Heart left ventricle (tissue), 13 donors: Measurements from ENCODE around the gene WDR5.

Experiments
- CTCF ChIP-seq, 12 donors: fragments of 200-600 bp; sonication (generic) in 4 of 12; IDR thresholded peaks; one replicate each; pipeline versions ENCODE4 v1.5.0 to v1.8.0; 2018 to 2022; ENCODE audit warnings: antibody characterized with exemption in 12 of 12, mild to moderate bottlenecking in 5 of 12
- POLR2A ChIP-seq, 2 donors: fragments of 450-650 bp; IDR thresholded peaks; one replicate each; pipeline ENCODE4 v1.6.1; 2017; ENCODE audit warnings: antibody characterized with exemption in 2 of 2, mild to moderate bottlenecking in 2 of 2, moderate library complexity in 2 of 2
- donor health status: ischemic (EF 13 %, LVEDD 7.1; RV severe dilation, severe dysfunction).
- donor health status: DM: no; HTN: yes; CAD: no.
- donor health status: DM: no; HTN: no; CAD: no.
- donor health status: ischemic (EF 25% LVEDD 6.9; RV normal size, moderate dysfunction).
- donor health status: ischemic (EF 25% LVEDD 5.7; RV mildly dilated, moderate dysfunction).
- donor health status: ischemic (EF 35%, LVEDD 5.7; RV mildly dilated, moderate dysfunction).
- donor health status: nonischemic (EF 11% LVEDD 7.7; RV severe dilation, severe dysfunction).
- donor health status: DM: yes; HTN: yes; CAD: no.
- donor health status: PGD.
- donor health status: ischemic (EF 29% LVEDD 5.4; RV normal size, mild dysfunction).
- donor health status: nonischemic (EF 23%, LVEDD 6.1; RV moderate dilation, normal function).

- TF ChIP-seq CTCF (IDR thresholded peaks at IDR 0.05) (no peak), POLR2A (IDR thresholded peaks at IDR 0.05) (no peak)
Observed at GRCh38 chr9:134165357-134166315, 29.8 kb downstream of the WDR5 start.
